Measurements from ENCODE around the gene SLC35E1. TPM values are rescaled to one million over a fixed set of nuclear protein-coding genes. Genes with fewer than 3 reads are reported as not detected.

SLC35E1 gene
- 47.1 TPM for total RNA-seq
- polyA plus RNA-seq (ENCODE audit: insufficient read depth, low read depth, low replicate concordance): 19.8 TPM
- long read RNA-seq, donor 1, full-length matches to known transcripts: 7 of 23 reads
- long read RNA-seq, donor 1, partial matches to known transcripts: 16 of 23 reads
- long read RNA-seq, donor 1, other reads (novel, unspliced or antisense): 0 of 23 reads
- long read RNA-seq, donor 2, full-length matches to known transcripts: 11 of 11 reads
- long read RNA-seq, donor 2, partial matches to known transcripts: 0 of 11 reads
- long read RNA-seq, donor 2, other reads (novel, unspliced or antisense): 0 of 11 reads
- long read RNA-seq, donor 3, full-length matches to known transcripts: 12 of 12 reads
- long read RNA-seq, donor 3, partial matches to known transcripts: 0 of 12 reads
- long read RNA-seq, donor 3, other reads (novel, unspliced or antisense): 0 of 12 reads
- long read RNA-seq, donor 4, full-length matches to known transcripts: 16 of 16 reads
- long read RNA-seq, donor 4, partial matches to known transcripts: 0 of 16 reads
- long read RNA-seq, donor 4, other reads (novel, unspliced or antisense): 0 of 16 reads
- long read RNA-seq, donor 5, full-length matches to known transcripts: 1 of 1 reads
- long read RNA-seq, donor 5, partial matches to known transcripts: 0 of 1 reads
- long read RNA-seq, donor 5, other reads (novel, unspliced or antisense): 0 of 1 reads
- long read RNA-seq, donor 6: 0 reads
- long read RNA-seq, donor 7, full-length matches to known transcripts: 28 of 40 reads
- long read RNA-seq, donor 7, partial matches to known transcripts: 4 of 40 reads
- long read RNA-seq, donor 7, other reads (novel, unspliced or antisense): 8 of 40 reads
- long read RNA-seq, donor 8, full-length matches to known transcripts: 10 of 21 reads
- long read RNA-seq, donor 8, partial matches to known transcripts: 11 of 21 reads
- long read RNA-seq, donor 8, other reads (novel, unspliced or antisense): 0 of 21 reads
- long read RNA-seq, donor 9, full-length matches to known transcripts: 5 of 5 reads
- long read RNA-seq, donor 9, partial matches to known transcripts: 0 of 5 reads
- long read RNA-seq, donor 9, other reads (novel, unspliced or antisense): 0 of 5 reads
- long read RNA-seq, donor 10, full-length matches to known transcripts: 10 of 10 reads
- long read RNA-seq, donor 10, partial matches to known transcripts: 0 of 10 reads
- long read RNA-seq, donor 10, other reads (novel, unspliced or antisense): 0 of 10 reads

GRCh38 chr19:16572332-16573211 is at the start of gene SLC35E1:
Gene SLC35E1, minus strand, starts transcription at chr19:16572415. Its CDS starts 51 bp downstream, at chr19:16572364.
- H3K9me3 ChIP-seq (ENCODE audit: control insufficient read depth in 2 of 3, insufficient read depth in 1 of 3, low read length in 3 of 3): no peaks in the 10 kb centered on the region
- H3K36me3 ChIP-seq (ENCODE audit: control insufficient read depth in 2 of 3, insufficient read depth in 3 of 3, low read length in 3 of 3): peaks cover 0 to 15% (median 3%) of the 10 kb centered on the region in 3 donors
- TF ChIP-seq CTCF (IDR thresholded peaks at IDR 0.05; ENCODE audit: borderline replicate concordance, extremely low read depth, insufficient read depth): no peak
- DNase-seq: peak; percentile 97 to 99 (median 99)
- intact Hi-C loops (cut with DNase I): no loop called here
- H3K27me3 ChIP-seq (ENCODE audit: control insufficient read depth, insufficient read depth, low read length): no peaks in the 10 kb centered on the region
- H3K4me1 ChIP-seq (ENCODE audit: control insufficient read depth in 2 of 3, insufficient read depth in 2 of 3, low read depth in 1 of 3, low read length in 3 of 3): peaks cover 0 to 26% (median 6%) of the 10 kb centered on the region in 3 donors
- H3K27ac ChIP-seq (ENCODE audit: low read depth in 2 of 2, low read length in 2 of 2): peak within 1 kb of the TSS; percentile 67 to 80
- peak within 1 kb of the TSS; percentile 66 to 85 (median 80) for H3K9ac ChIP-seq (ENCODE audit: low read length in 3 of 3)
- H3K4me3 ChIP-seq (ENCODE audit: low read length in 3 of 3): peak within 1 kb of the TSS; percentile 87 to 92 (median 88)
- no peak for FAIRE-seq

GRCh38 chr19:16621165-16621800 is 49.1 kb upstream of the SLC35E1 start:
- H3K36me3 ChIP-seq (ENCODE audit: control insufficient read depth in 2 of 3, insufficient read depth in 3 of 3, low read length in 3 of 3): peaks cover 0 to 16% (median 0%) of the 10 kb centered on the region in 3 donors
- H3K4me1 ChIP-seq (ENCODE audit: control insufficient read depth in 2 of 3, insufficient read depth in 2 of 3, low read depth in 1 of 3, low read length in 3 of 3): peaks cover 0 to 14% (median 12%) of the 10 kb centered on the region in 3 donors
- H3K27ac ChIP-seq (ENCODE audit: low read depth in 2 of 2, low read length in 2 of 2): no peak overlapping the region
- H3K9me3 ChIP-seq (ENCODE audit: control insufficient read depth in 2 of 3, insufficient read depth in 1 of 3, low read length in 3 of 3): no peaks in the 10 kb centered on the region
- H3K27me3 ChIP-seq (ENCODE audit: control insufficient read depth, insufficient read depth, low read length): no peaks in the 10 kb centered on the region
- no peak overlapping the region for H3K4me3 ChIP-seq (ENCODE audit: low read length in 3 of 3)
- TF ChIP-seq CTCF (IDR thresholded peaks at IDR 0.05; ENCODE audit: borderline replicate concordance, extremely low read depth, insufficient read depth): no peak
- intact Hi-C loops (cut with DNase I): no loop called here
- FAIRE-seq (no peak), DNase-seq (no peak)
- no peak overlapping the region for H3K9ac ChIP-seq (ENCODE audit: low read length in 3 of 3)

- FAIRE-seq (no peak), DNase-seq (no peak)
- Histone ChIP-seq H3K27ac (ENCODE audit: low read depth in 2 of 2, low read length in 2 of 2) (no peak overlapping the region), H3K27me3 (ENCODE audit: control insufficient read depth, insufficient read depth, low read length) (no peaks in the 10 kb centered on the region), H3K36me3 (ENCODE audit: control insufficient read depth in 2 of 3, insufficient read depth in 3 of 3, low read length in 3 of 3) (peaks cover 0 to 16% (median 0%) of the 10 kb centered on the region in 3 donors), H3K4me3 (ENCODE audit: low read length in 3 of 3) (no peak overlapping the region), H3K4me1 (ENCODE audit: control insufficient read depth in 2 of 3, insufficient read depth in 2 of 3, low read depth in 1 of 3, low read length in 3 of 3) (peaks cover 0 to 9% (median 8%) of the 10 kb centered on the region in 3 donors), H3K9me3 (ENCODE audit: control insufficient read depth in 2 of 3, insufficient read depth in 1 of 3, low read length in 3 of 3) (no peaks in the 10 kb centered on the region), H3K9ac (ENCODE audit: low read length in 3 of 3) (no peak overlapping the region)
- TF ChIP-seq CTCF (IDR thresholded peaks at IDR 0.05; ENCODE audit: borderline replicate concordance, extremely low read depth, insufficient read depth): no peak
- intact Hi-C loops (cut with DNase I): no loop called here
Measured at GRCh38 chr19:16620584-16620983, 48.4 kb upstream of the SLC35E1 start.

Data from kidney (tissue), 22 donors.